GM18505 (cell line): Measurements from ENCODE around the gene CD52.

Source experiments
- ATAC-seq: cut with Tn5 transposase; IDR thresholded peaks from one replicate; pipeline ENCODE4 v1.9.1; 2021; ENCODE audit not compliant: unreplicated experiment
- POLR2A ChIP-seq: IDR thresholded peaks from 4 replicates; pipeline ENCODE4 v1.6.1; 2011; ENCODE audit warnings: borderline replicate concordance; ENCODE audit not compliant: insufficient read depth, insufficient read length; ENCODE audit errors: extremely low read depth

The CD52 gene

DNA sequence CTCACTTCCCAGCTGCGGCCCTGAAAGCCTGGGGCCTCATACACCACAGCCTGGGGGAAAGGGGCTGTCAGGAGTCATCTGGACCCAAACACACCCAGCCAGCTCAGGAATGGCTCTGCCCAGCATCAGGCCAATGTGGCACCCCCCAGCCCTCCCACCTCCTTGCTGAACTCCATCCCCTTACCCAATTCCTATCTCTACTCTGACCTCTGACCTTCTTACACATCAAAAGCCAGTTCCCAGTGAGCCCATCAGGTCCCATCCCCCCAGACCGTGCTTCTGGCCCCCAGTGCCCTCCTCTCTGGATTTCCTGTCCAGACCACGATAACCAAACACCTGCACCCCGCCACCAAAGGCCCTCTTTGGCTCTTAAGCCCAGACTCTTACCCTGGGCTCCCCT, 19.9 kb downstream of the CD52 start:
- no peak for TF ChIP-seq POLR2A
- no peak for ATAC-seq

DNA sequence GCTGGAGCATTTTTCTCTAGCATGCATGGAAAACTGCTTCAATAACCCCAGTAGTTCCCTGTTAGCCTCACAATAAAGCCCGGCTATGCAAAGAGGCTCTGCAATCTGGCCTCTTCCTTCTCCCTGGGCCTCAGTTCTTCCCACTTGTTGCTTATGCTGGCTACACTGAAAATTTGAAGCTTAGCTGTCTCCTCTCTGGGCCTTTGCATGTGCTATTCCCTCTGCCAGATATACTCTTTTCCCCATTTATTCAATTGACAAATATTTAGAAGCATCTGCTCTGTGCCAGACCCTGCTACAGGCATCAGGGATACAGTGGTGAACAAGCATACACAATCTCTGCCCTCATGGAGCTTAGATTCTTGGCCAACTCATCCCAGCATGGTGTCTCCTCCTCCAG, 20.9 kb downstream of the CD52 start:
- TF ChIP-seq POLR2A, result no peak
- ATAC-seq, result no peak

DNA sequence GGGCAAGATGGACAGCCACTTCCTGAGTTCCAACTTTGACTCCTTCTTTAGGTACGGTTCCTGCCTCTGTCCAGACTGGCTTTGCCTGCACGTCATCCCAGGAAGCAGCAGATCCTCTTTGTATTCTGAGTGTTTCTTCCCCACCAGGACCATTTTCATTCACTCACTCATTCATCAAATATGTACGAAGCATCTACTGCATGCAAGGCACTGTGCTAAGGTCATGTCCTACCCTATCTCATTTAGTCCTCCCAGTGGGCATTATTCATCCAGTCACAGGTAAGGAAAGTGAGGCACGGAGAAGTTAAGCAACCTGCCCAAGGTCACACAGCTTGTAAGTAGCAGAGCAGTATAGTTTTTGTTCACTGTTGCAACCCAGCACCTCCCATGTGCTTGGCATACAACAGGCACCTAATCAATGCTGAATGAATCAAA, 22.3 kb downstream of the CD52 start:
- TF ChIP-seq POLR2A, result no peak
- ATAC-seq, result no peak

DNA sequence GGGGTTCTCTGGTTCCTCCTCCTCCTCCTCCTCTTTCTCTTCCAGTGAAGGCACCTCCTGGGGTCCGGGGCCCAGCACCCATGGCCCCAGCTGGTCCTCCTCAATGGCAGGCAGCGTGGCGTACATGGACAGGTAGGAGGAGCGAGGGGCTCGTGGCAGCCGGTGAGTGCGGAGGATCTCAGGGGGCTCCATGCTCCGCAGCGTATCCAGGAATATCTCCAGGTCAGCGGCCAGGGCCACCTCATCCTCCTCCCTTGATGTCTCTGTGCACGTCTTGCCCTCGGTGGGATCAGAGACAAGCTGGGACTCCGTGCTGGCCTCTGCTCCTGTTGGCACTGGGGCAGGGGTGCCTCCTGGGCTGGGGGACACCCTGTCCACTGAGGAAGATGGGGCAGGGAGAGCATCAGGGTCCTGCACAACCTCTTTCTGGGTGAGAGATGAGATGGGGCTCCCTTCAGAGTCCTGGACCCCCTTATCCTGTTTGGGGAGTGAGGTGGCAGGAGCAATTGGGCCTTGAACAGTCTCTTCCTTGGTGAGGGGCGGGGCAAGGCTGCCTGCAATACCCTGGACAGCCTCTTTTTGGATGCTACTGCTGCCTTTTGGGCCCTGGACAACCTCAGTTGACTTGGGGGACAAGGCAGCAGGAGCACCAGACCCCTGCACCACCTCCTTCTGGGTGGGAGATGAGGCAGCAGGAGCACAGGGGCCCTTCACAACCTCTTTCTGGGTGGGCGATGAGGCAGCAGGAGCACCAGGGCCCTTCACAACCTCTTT, 26.6 kb downstream of the CD52 start:
- no peak for TF ChIP-seq POLR2A
- ATAC-seq, result no peak

DNA sequence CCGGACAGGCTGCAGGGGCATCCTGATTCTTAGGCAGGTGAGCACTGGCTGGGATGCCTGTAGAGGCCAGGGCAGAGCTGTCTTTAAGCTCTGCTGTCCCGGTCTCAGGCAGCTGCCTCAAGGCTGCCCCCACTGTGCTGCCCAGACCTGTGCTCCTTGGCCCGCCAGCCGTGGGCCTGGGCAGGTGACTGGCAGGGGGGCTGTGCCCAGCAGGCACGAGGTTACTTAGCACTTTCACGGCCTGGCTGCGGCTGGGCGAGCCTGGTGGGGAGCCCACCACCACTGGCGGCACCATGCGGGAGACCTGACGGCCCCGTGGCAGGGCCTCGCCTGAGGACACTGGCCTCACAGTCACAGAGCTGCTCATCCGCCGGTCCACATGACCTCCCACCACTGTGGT, 28.0 kb downstream of the CD52 start:
- ATAC-seq, result no peak

DNA sequence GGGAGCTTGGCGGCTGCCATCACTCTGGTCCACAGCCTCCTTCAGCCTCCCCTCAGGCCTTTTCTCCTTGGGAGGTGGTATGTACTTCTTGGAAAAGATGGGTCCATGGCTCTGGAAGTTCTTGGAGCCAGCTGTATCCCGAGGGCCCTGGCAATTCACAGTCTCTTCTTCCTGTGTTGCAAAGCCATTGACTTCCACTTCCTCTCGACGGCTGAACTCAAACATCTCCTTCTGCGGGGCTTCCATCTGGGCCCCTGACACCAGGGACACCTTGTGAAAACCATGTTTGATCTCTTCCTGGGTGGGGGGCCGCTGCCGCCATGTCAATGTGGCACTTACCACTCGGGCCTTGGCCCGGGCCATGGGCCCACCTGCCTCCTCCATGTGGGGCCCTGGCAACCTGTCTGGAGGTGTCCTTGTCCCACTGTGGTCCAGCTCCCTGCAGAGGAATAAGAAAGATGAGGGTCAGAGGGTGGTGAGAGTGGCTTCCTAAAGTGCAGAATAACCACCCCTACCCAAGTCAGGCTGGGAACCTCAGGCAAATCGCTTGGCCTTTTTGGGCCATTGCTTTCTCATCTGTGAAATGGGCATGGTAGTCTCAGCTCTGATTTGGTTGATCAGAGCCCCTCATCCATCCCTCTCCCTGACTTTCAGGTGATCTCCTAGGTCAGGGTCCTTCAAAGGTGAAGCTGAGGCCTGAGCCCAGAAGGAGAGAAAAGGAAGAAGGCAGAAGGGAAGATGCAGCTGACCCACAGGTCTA, 28.7 kb downstream of the CD52 start:
- ATAC-seq, result no peak
- TF ChIP-seq POLR2A, result no peak

More for the DNA sequence above, 28.0 kb downstream of the CD52 start:
- no peak for TF ChIP-seq POLR2A

DNA sequence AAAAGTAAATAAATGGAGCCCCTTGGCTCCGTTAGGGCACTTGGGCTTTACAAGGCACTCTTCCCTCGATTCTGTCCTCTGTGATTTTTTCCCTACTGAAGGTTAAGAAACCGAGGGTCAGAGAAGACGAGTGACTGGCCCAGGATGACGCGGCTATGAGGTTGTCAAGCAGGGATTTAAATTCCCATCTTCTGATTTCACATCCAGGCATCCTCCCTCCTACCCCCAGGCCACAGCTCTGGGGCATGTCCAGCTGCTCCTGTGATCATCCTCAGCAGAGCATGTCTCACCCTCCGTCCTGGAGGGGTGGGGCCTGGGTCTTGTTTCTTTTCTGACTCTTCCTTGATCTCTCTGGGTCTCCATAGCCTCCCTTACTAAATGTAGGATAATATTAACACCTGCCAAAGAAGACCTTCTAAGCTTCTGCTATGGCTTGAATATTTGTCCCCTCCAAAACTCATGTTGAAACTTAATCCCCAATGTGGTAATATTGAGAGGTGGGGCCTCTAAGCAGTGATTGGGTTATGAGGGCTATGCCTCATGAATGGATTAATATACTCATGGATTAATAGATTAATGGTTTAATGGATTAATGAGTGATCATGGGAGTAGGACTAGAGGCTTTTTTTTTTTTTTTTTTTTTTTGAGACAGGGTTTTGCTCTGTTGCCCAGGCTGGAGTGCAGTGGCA, 31.6 kb downstream of the CD52 start:
- TF ChIP-seq POLR2A, result no peak
- ATAC-seq, result no peak

DNA sequence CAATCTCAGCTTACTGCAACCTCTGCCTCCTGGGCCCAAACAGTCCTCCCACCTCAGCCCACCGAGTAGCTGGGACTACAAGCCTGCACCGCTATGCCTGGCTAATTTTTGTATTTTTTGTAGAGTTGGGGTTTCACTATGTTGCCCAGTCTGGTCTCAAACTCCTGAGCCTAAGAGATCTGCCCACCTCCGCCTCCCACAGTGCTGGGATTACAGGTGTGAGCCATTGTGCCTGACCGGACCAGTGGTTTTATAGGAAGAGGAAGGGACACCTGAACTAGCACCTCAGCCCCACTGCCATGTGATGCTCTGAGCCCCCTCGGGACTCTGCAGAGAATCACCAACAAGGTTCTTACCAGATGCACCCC, 32.1 kb downstream of the CD52 start:
- no peak for TF ChIP-seq POLR2A
- ATAC-seq, result no peak

DNA sequence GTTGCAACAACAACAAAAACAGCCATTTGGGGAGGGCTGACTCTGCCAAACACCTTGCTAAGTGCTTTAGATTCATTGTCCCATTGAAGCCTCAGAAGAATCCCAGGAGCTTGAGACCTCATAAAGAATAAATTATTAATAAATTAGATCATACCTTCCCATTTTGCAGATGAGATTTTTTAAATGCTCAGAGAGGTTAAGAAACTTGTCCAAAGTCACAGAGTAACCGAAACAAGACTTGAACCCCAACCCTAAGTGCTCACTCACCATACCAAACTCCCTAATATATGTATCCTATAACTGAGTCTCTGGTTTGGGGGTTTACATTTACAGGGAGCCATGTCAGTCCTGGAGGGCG, 32.6 kb downstream of the CD52 start:
- no peak for TF ChIP-seq POLR2A
- no peak for ATAC-seq

DNA sequence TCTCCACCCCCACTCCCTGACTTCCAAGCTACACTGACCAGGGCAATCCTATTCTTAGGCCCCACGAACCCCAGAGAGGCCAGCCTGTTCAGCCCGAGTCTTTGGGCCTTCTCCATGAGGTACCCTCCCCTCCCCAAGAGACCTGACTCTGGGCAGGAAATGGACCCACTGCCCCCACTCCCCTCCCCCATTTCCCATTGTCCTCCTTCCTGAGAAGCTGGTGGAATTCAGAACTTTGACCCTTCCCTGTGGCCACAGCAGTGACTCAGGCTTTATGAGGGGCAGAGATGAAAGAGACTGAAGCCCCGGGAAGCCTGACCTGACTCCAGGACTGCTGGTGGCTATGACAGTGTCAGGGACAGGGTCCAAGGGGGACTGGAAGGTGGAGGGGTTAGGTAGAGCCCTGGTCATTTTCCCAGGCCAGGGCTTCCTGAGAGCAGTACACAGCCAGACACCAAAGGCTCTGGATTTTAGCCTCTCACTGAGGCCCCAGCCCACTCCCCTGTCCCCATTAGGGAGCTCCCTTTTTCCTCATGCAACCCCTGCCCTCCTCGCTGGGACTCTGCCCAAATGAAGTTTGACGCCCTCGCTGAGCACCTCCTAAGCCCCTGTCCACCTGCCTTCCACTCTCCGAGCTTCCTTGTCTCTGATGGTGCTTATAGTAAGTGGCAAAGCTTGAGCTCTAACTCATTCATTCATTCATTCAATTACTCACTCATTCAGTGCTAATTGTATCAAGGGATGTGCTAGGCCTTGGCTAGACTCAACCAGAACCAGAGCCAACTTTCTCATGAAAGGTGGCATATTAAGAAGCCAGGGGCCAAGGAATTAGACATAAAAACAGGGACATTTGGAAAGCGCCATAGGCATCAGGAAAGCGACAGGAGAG, 33.2 kb downstream of the CD52 start:
- no peak for ATAC-seq
- TF ChIP-seq POLR2A, result no peak

DNA sequence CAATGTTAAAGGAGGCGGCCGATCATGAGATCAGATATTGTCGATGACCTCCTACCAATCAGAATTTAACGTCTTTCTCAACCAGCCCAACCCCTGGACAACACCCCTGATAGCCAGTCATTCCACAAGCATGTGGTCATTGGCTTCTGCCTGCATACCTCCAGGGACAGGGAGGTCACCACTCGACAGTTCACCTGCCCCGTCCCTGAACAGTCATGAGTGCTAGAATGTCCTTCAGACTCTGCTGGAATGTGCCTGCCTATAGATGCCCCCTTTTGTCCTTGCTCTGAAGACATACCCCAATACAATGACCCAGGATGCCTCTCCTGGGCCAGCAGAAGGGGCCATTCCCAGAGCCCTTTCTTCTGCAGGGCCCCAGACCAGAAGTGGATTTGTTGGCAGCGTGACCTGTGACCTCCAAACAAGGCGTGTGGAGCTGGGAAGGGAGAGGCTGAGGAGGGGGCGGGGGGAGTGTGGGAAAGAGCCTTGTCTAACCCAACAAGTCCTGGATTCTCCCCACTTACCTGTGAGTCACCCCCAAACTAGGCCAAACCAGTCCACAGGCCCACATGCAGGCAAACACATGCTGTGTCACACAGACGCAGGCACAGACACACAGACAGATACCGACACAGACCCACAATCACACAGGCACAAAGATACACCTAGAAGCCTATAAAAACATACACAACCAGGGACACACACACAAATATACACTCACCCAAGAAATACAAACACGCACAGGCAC, 34.0 kb downstream of the CD52 start:
- TF ChIP-seq POLR2A, result no peak
- no peak for ATAC-seq

DNA sequence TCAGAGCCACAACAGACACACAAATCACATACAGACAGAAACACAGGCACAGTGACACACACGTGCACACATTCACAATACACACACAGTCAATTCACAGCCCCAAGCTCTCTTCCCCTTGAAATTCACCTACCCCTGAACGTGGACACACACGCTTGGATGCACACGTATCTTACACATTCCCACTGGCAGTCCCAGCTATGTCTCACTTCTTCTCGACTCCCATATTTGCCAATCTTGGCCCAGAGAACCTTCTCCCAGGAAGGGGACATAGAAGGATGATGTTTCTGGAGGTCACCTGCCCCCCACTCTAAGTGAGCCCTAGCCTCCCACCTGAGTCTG, 34.6 kb downstream of the CD52 start:
- ATAC-seq, result no peak
- TF ChIP-seq POLR2A, result no peak
